ENCODE measurements around the gene PRKAG2. TPM values are rescaled to one million over a fixed set of nuclear protein-coding genes. Genes with fewer than 3 reads are reported as not detected.
A peak's percentile ranks its signal among the peaks of the same experiment; 100 is the strongest.
"Not testable (repeated sequence)": the region's sequence is repeated elsewhere in the genome, so short reads cannot be mapped to it uniquely, and the experiment has no call there.

The PRKAG2 gene
- total RNA-seq, 1 donor from 2014 or later = 21.1 TPM

GRCh38 chr7:151786241-151786640, 90.7 kb downstream of the PRKAG2 start:
- Histone ChIP-seq H3K4me3 (ENCODE audit: low read depth, low read length) (no peak overlapping the region), H3K27me3 (ENCODE audit: control insufficient read depth, insufficient read depth, low read length) (peaks cover 14% of the 10 kb centered on the region), H3K36me3 (ENCODE audit: control insufficient read depth, insufficient read depth, low read length) (no peaks in the 10 kb centered on the region)
- no peak for TF ChIP-seq CTCF (IDR thresholded peaks at IDR 0.05; ENCODE audit: insufficient read depth, low read length, poor library complexity, severe bottlenecking)
- DNase-seq (ENCODE audit: low read depth) = no peak

GRCh38 chr7:151785681-151785965, 91.3 kb downstream of the PRKAG2 start:
- H3K4me3 ChIP-seq (ENCODE audit: low read depth, low read length) = no peak overlapping the region
- no peak for TF ChIP-seq CTCF (IDR thresholded peaks at IDR 0.05; ENCODE audit: insufficient read depth, low read length, poor library complexity, severe bottlenecking)
- H3K27me3 ChIP-seq (ENCODE audit: control insufficient read depth, insufficient read depth, low read length) = peaks cover 14% of the 10 kb centered on the region
- H3K36me3 ChIP-seq (ENCODE audit: control insufficient read depth, insufficient read depth, low read length) = no peaks in the 10 kb centered on the region
- DNase-seq (ENCODE audit: low read depth) = no peak

DNA sequence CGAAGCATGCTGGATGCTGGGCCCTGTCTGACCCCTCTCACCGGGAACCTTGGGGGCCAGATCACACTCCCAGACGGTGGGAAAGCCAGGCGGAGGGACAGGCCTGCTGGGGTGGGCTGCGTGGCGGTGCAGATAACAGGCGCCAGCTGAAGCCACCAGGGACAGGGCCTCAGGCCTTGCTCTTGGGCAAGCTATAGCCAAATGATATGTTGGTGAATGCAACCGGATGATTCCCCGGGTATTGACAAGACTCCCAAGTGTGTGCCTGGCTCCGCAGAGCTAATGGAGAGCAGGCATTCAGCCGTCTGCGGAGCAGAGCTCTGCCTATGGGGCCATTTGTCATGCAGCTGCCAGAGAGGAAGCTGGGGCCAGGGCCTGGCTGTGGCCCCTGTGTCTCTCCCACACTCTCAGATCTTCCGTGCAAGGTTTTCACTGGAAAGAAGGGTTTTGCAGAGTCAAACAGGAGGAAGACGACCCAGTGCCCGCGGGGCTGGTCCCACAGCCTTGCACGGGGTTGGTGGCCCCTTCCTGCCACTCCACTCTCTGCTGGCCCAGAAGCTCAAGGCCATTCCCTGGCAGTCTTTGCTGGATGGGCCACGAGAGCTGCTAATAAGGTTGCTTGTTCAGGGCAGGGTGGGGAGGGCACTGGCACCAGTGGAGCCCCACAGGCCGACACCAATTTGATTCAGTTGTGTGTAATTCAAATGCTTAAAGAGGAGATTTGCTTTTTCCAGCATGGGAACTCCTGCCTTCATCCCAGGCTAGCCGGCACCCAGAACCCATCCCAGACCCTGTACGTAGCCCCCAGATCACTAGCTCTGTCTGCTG, 91.8 kb downstream of the PRKAG2 start:
- TF ChIP-seq CTCF (IDR thresholded peaks at IDR 0.05; ENCODE audit: insufficient read depth, low read length, poor library complexity, severe bottlenecking) = no peak
- Histone ChIP-seq H3K36me3 (ENCODE audit: control insufficient read depth, insufficient read depth, low read length) (no peaks in the 10 kb centered on the region), H3K4me3 (ENCODE audit: low read depth, low read length) (no peak overlapping the region), H3K27me3 (ENCODE audit: control insufficient read depth, insufficient read depth, low read length) (peaks cover 12% of the 10 kb centered on the region)
- no peak for DNase-seq (ENCODE audit: low read depth)

GRCh38 chr7:151783958-151784575, 92.8 kb downstream of the PRKAG2 start:
- no peaks in the 10 kb centered on the region for H3K36me3 ChIP-seq (ENCODE audit: control insufficient read depth, insufficient read depth, low read length)
- no peak for DNase-seq (ENCODE audit: low read depth)
- TF ChIP-seq CTCF (IDR thresholded peaks at IDR 0.05; ENCODE audit: insufficient read depth, low read length, poor library complexity, severe bottlenecking) = no peak
- no peak overlapping the region for H3K4me3 ChIP-seq (ENCODE audit: low read depth, low read length)
- H3K27me3 ChIP-seq (ENCODE audit: control insufficient read depth, insufficient read depth, low read length) = peaks cover 10% of the 10 kb centered on the region

- peaks cover 10% of the 10 kb centered on the region for H3K27me3 ChIP-seq (ENCODE audit: control insufficient read depth, insufficient read depth, low read length)
- H3K4me3 ChIP-seq (ENCODE audit: low read depth, low read length) = no peak overlapping the region
- DNase-seq (ENCODE audit: low read depth) = no peak
- H3K36me3 ChIP-seq (ENCODE audit: control insufficient read depth, insufficient read depth, low read length) = no peaks in the 10 kb centered on the region
- TF ChIP-seq CTCF (IDR thresholded peaks at IDR 0.05; ENCODE audit: insufficient read depth, low read length, poor library complexity, severe bottlenecking) = peak; percentile 88
These were observed 94.1 kb downstream of the PRKAG2 start for GRCh38 chr7:151782598-151783448.

DNA sequence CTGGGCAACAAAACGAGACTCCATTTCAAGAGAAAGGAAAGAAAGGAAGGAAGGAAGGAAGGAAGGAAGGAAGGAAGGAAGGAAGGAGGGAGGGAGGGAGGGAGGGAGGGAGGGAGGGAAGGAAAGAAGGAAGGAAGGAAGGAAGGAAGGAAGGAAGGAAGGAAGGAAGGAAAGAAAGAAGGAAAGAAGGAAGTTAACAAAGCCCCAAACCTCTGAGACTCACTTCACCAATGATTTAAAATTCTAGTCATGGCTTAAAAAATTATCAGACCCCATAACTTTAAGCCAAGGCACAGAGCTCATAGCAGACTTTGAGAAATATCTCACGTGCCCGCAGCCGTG, 94.7 kb downstream of the PRKAG2 start:
- not testable (repeated sequence) for H3K36me3 ChIP-seq (ENCODE audit: control insufficient read depth, insufficient read depth, low read length); DNase-seq (ENCODE audit: low read depth); H3K27me3 ChIP-seq (ENCODE audit: control insufficient read depth, insufficient read depth, low read length); H3K4me3 ChIP-seq (ENCODE audit: low read depth, low read length)
